HFF-Myc (cell line): Measurements from ENCODE around the gene PACS1.

ENCODE experiments used
- DNase-seq: peaks from one replicate; pipeline ENCODE4 v3.0.0-alpha.2; 2011; ENCODE audit warnings: low read depth; ENCODE audit errors: extremely low read depth
- H3K4me3 ChIP-seq: replicated peaks from 2 replicates; pipeline ENCODE4 v1.5.1; 2011; ENCODE audit warnings: low read depth, mild to moderate bottlenecking, control low read depth, low read length
- TF ChIP-seq, protein P1 (sequence below): IDR thresholded peaks from 2 replicates; pipeline ENCODE4 v1.5.1; 2012; ENCODE audit warnings: mild to moderate bottlenecking, low read depth, low read length, control low read depth; ENCODE audit errors: missing control alignments

PACS1 gene

GRCh38 chr11:66143264-66143566 is 73.1 kb downstream of the PACS1 start:
- TF ChIP-seq, protein P1, sequence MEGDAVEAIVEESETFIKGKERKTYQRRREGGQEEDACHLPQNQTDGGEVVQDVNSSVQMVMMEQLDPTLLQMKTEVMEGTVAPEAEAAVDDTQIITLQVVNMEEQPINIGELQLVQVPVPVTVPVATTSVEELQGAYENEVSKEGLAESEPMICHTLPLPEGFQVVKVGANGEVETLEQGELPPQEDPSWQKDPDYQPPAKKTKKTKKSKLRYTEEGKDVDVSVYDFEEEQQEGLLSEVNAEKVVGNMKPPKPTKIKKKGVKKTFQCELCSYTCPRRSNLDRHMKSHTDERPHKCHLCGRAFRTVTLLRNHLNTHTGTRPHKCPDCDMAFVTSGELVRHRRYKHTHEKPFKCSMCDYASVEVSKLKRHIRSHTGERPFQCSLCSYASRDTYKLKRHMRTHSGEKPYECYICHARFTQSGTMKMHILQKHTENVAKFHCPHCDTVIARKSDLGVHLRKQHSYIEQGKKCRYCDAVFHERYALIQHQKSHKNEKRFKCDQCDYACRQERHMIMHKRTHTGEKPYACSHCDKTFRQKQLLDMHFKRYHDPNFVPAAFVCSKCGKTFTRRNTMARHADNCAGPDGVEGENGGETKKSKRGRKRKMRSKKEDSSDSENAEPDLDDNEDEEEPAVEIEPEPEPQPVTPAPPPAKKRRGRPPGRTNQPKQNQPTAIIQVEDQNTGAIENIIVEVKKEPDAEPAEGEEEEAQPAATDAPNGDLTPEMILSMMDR = no peak
- no peak for DNase-seq
- H3K4me3 ChIP-seq = no peak overlapping the region

GRCh38 chr11:66143996-66144678 is 74.1 kb downstream of the PACS1 start:
- H3K4me3 ChIP-seq = no peak overlapping the region
- DNase-seq = no peak
- TF ChIP-seq, protein P1 = no peak

DNA sequence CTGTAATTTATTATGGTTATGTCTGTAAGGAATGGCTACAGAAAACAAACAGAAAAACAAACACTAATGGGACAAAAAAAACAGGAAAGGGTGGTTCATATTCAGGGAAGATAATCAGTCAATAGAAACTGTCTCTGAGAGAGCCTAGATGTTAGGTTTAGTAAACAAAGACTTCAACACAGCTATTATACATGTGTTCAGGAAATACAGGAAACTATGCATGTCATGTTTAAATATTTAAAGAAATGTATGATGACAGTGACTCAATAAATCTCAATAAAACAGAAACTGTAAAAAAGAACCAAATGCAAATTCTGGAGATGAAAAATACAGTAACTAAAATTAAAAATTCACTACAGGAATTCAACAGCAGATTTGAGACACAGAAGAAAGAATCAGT is 76.0 kb downstream of the PACS1 start:
- TF ChIP-seq, protein P1 = no peak
- no peak for DNase-seq
- no peak overlapping the region for H3K4me3 ChIP-seq

- H3K4me3 ChIP-seq = no peak overlapping the region
- DNase-seq = no peak
- TF ChIP-seq, protein P1 = no peak
These were observed 76.9 kb downstream of the PACS1 start for GRCh38 chr11:66146940-66147339.

DNA sequence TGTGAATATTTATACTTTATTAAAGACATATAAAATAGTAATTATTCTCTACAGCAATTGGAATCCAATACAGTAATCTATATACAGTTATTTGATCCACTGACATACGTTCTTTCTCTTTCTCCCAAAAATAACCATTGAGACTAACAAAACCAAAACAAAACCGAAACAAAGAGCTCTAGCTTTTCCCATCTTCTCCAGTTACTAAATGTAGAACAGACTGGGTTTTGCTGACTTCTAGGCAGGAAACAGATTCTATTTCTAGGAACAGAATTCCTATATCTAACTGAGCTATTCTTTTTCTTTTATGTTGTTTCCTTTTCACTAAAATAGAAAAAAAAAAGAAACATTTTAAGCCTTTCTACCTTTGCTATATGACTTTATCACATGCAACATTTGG is 80.1 kb downstream of the PACS1 start:
- no peak overlapping the region for H3K4me3 ChIP-seq
- TF ChIP-seq, protein P1 = no peak
- no peak for DNase-seq

GRCh38 chr11:66150725-66151124 is 80.7 kb downstream of the PACS1 start:
- TF ChIP-seq, protein P1 = no peak
- DNase-seq = no peak
- no peak overlapping the region for H3K4me3 ChIP-seq

DNA sequence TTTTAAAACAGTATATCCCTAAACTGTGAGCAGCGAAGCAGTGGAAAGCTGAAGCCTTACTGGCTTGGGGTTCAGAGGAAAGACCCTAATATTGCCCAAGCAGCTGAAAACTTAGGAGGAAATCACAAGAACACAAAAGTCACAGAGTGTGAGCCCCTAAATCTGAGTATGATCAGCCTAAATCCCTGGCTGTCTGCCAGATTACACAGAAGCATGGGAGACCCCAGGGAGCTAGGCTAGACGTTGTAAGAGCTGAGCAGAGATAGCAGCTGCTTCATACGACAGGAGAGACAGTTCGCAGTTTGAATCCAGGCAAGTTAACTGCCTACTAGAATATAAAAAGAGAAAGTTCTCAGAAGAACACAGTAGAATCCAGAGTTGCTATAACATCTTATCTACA is 81.2 kb downstream of the PACS1 start:
- no peak overlapping the region for H3K4me3 ChIP-seq
- TF ChIP-seq, protein P1 = no peak
- DNase-seq = no peak
